BLaER1 treated with 17β-estradiol and CSF1 and Interleukin-3, amounts not matched to agents 10 nM and 100 nM (cell line): ENCODE data around the gene ADAMTSL4.

ENCODE experiments used
- H3K27ac ChIP-seq, 11 experiments: shearing (Covaris generic); formaldehyde crosslinking; 2 replicates each; pipeline ENCODE4 v1.8.1; 2022
- H3K27me3 ChIP-seq, 11 experiments: shearing (Covaris generic); formaldehyde crosslinking; 2 replicates each; pipeline ENCODE4 v1.8.1; 2022
- H3K36me3 ChIP-seq, 11 experiments: shearing (Covaris generic); formaldehyde crosslinking; 2 replicates each; pipeline ENCODE4 v1.8.1; 2022
- H3K4me1 ChIP-seq, 10 experiments: shearing (Covaris generic); formaldehyde crosslinking; 2 replicates each; pipeline ENCODE4 v1.8.1; 2022
- H3K4me2 ChIP-seq, 11 experiments: shearing (Covaris generic); formaldehyde crosslinking; 2 replicates each; pipeline ENCODE4 v1.8.1; 2022
- H3K4me3 ChIP-seq, 10 experiments: shearing (Covaris generic); formaldehyde crosslinking; 2 replicates each; pipeline ENCODE4 v1.8.1; 2022
- H3K9ac ChIP-seq, 11 experiments: shearing (Covaris generic); formaldehyde crosslinking; 2 replicates each; pipeline ENCODE4 v1.8.1; 2022
- H3K9me3 ChIP-seq, 11 experiments: shearing (Covaris generic); formaldehyde crosslinking; replicated peaks in 1 of 11; 2 replicates each; pipeline ENCODE4 v1.8.1; 2022
- H4K20me1 ChIP-seq, 11 experiments: shearing (Covaris generic); formaldehyde crosslinking; 2 replicates each; pipeline ENCODE4 v1.8.1; 2022
- Cebpa-rat ChIP-seq, 11 experiments: shearing (Covaris generic); IDR thresholded peaks; 2 replicates each; pipeline ENCODE4 v1.8.1; 2022

Gene ADAMTSL4

GRCh38 chr1:150575072-150575489 is 25.9 kb downstream of the ADAMTSL4 start:
- Histone ChIP-seq H3K9me3 (no peaks in the 10 kb centered on the region; a peak in 3 of 22 replicates), H3K4me3 (peak overlapping the region; percentile 65 to 100 (median 98)), H4K20me1 (peaks cover 91 to 93% (median 93%) of the 10 kb centered on the region in 11 experiments), H3K27ac (peak overlapping the region in 3 of 11 experiments; percentile 30 to 99 (median 35); a peak in 4 of 22 replicates), H3K27me3 (no peaks in the 10 kb centered on the region), H3K4me1 (peaks cover 44 to 69% (median 60%) of the 10 kb centered on the region in 10 experiments), H3K4me2 (peak overlapping the region; percentile 83 to 99 (median 93)), H3K9ac (peak overlapping the region; percentile 96 to 100 (median 99); a peak in 19 of 22 replicates), H3K36me3 (peaks cover 82 to 89% (median 87%) of the 10 kb centered on the region in 11 experiments)
- TF ChIP-seq Cebpa-rat (IDR thresholded peaks at IDR 0.05), result no peak

GRCh38 chr1:150575518-150576366 is 26.5 kb downstream of the ADAMTSL4 start:
- H3K4me3 ChIP-seq, result peak overlapping the region; percentile 65 to 100 (median 98)
- peak overlapping the region; percentile 83 to 99 (median 93) for H3K4me2 ChIP-seq
- peak overlapping the region; percentile 96 to 100 (median 99) for H3K9ac ChIP-seq
- H3K27me3 ChIP-seq, result no peaks in the 10 kb centered on the region
- no peaks in the 10 kb centered on the region; a peak in 3 of 22 replicates for H3K9me3 ChIP-seq
- peaks cover 85 to 87% (median 86%) of the 10 kb centered on the region in 11 experiments for H4K20me1 ChIP-seq
- peaks cover 78 to 84% (median 82%) of the 10 kb centered on the region in 11 experiments for H3K36me3 ChIP-seq
- peak overlapping the region in 5 of 11 experiments; percentile 6 to 99 (median 98); a peak in 5 of 22 replicates for H3K27ac ChIP-seq
- peaks cover 47 to 69% (median 59%) of the 10 kb centered on the region in 10 experiments for H3K4me1 ChIP-seq
- peak in 1 of 11 experiments; percentile 39; a peak in 2 of 22 replicates for TF ChIP-seq Cebpa-rat (IDR thresholded peaks at IDR 0.05)

GRCh38 chr1:150576367-150576711 is 27.1 kb downstream of the ADAMTSL4 start:
- Histone ChIP-seq H4K20me1 (peaks cover 79 to 81% (median 80%) of the 10 kb centered on the region in 11 experiments), H3K4me1 (peaks cover 47 to 68% (median 59%) of the 10 kb centered on the region in 10 experiments), H3K4me2 (peak overlapping the region; percentile 83 to 99 (median 93)), H3K27me3 (no peaks in the 10 kb centered on the region), H3K4me3 (peak overlapping the region; percentile 65 to 100 (median 98)), H3K9me3 (no peaks in the 10 kb centered on the region; a peak in 3 of 22 replicates), H3K36me3 (peaks cover 72 to 78% (median 76%) of the 10 kb centered on the region in 11 experiments), H3K9ac (peak overlapping the region; percentile 96 to 100 (median 99); a peak in 21 of 22 replicates), H3K27ac (peak overlapping the region in 10 of 11 experiments; percentile 97 to 100 (median 98); a peak in 10 of 22 replicates)
- TF ChIP-seq Cebpa-rat (IDR thresholded peaks at IDR 0.05), result no peak; a peak in 1 of 22 replicates

GRCh38 chr1:150576794-150577556 is 27.8 kb downstream of the ADAMTSL4 start:
- Histone ChIP-seq H3K9me3 (no peaks in the 10 kb centered on the region; a peak in 3 of 22 replicates), H3K27me3 (no peaks in the 10 kb centered on the region), H4K20me1 (peaks cover 72 to 74% (median 74%) of the 10 kb centered on the region in 11 experiments), H3K36me3 (peaks cover 66 to 71% (median 69%) of the 10 kb centered on the region in 11 experiments), H3K4me1 (peaks cover 47 to 63% (median 57%) of the 10 kb centered on the region in 10 experiments), H3K27ac (peak overlapping the region; percentile 97 to 100 (median 99); a peak in 21 of 22 replicates), H3K9ac (peak overlapping the region; percentile 96 to 100 (median 99)), H3K4me3 (peak overlapping the region; percentile 65 to 100 (median 98)), H3K4me2 (peak overlapping the region; percentile 83 to 99 (median 93))
- no peak for TF ChIP-seq Cebpa-rat (IDR thresholded peaks at IDR 0.05)

GRCh38 chr1:150577557-150578271 is 28.5 kb downstream of the ADAMTSL4 start:
- TF ChIP-seq Cebpa-rat (IDR thresholded peaks at IDR 0.05), result no peak
- peak overlapping the region; percentile 65 to 100 (median 98) for H3K4me3 ChIP-seq
- peak overlapping the region; percentile 96 to 100 (median 99) for H3K9ac ChIP-seq
- peak overlapping the region; percentile 97 to 100 (median 99) for H3K27ac ChIP-seq
- H3K4me2 ChIP-seq, result peak overlapping the region; percentile 83 to 99 (median 93)
- H3K9me3 ChIP-seq, result no peaks in the 10 kb centered on the region; a peak in 3 of 22 replicates
- peaks cover 65 to 67% (median 66%) of the 10 kb centered on the region in 11 experiments for H4K20me1 ChIP-seq
- peaks cover 54 to 63% (median 59%) of the 10 kb centered on the region in 10 experiments for H3K4me1 ChIP-seq
- H3K36me3 ChIP-seq, result peaks cover 59 to 64% (median 62%) of the 10 kb centered on the region in 11 experiments
- no peaks in the 10 kb centered on the region for H3K27me3 ChIP-seq

GRCh38 chr1:150578272-150579109 is 29.3 kb downstream of the ADAMTSL4 start:
- Histone ChIP-seq H3K27ac (peak overlapping the region; percentile 97 to 100 (median 99)), H3K4me1 (peaks cover 48 to 59% (median 54%) of the 10 kb centered on the region in 10 experiments), H3K9me3 (no peaks in the 10 kb centered on the region; a peak in 3 of 22 replicates), H3K36me3 (peaks cover 51 to 56% (median 54%) of the 10 kb centered on the region in 11 experiments), H4K20me1 (peaks cover 57 to 59% (median 59%) of the 10 kb centered on the region in 11 experiments), H3K4me3 (peak overlapping the region; percentile 65 to 100 (median 98)), H3K4me2 (peak overlapping the region; percentile 83 to 99 (median 93); a peak in 19 of 22 replicates), H3K27me3 (no peaks in the 10 kb centered on the region), H3K9ac (peak overlapping the region; percentile 96 to 100 (median 99))
- TF ChIP-seq Cebpa-rat (IDR thresholded peaks at IDR 0.05), result no peak
